Measurements from ENCODE around the gene STK16. TPM values are rescaled to one million over a fixed set of nuclear protein-coding genes. Genes with fewer than 3 reads are reported as not detected.
A peak's percentile ranks its signal among the peaks of the same experiment; 100 is the strongest.

The STK16 gene
- total and polyA plus RNA-seq, 2 of the 13 experiments (the other 11 are each of a cell fraction or from before 2014, with no cell fraction given) = 28.0 to 50.9 TPM

GRCh38 chr2:219218732-219219701, 26.3 kb upstream of the STK16 start, which contains the start of gene ABCB6 (continued):
- peak; percentile 77; the same call in 1 of the 2 replicates for TF ChIP-seq SP140L (CRISPR knock-in tag; IDR thresholded peaks at IDR 0.05; ENCODE audit: borderline replicate concordance)
- peak; percentile 87 for TF ChIP-seq KMT2B (CRISPR knock-in tag; IDR thresholded peaks at IDR 0.05)
- peak; percentile 82; the same call in 1 of the 2 replicates for TF ChIP-seq ZNF83 (CRISPR knock-in tag; IDR thresholded peaks at IDR 0.05; ENCODE audit: borderline replicate concordance)
- TF ChIP-seq, protein P1, sequence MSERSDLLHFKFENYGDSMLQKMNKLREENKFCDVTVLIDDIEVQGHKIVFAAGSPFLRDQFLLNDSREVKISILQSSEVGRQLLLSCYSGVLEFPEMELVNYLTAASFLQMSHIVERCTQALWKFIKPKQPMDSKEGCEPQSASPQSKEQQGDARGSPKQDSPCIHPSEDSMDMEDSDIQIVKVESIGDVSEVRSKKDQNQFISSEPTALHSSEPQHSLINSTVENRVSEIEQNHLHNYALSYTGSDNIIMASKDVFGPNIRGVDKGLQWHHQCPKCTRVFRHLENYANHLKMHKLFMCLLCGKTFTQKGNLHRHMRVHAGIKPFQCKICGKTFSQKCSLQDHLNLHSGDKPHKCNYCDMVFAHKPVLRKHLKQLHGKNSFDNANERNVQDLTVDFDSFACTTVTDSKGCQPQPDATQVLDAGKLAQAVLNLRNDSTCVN (CRISPR knock-in tag; IDR thresholded peaks at IDR 0.05; ENCODE audit: borderline replicate concordance) = peak; percentile 83
- peak; percentile 88 for TF ChIP-seq SIN3B (IDR thresholded peaks at IDR 0.05; ENCODE audit: low read length)
- TF ChIP-seq SRY (CRISPR knock-in tag; IDR thresholded peaks at IDR 0.05) = peak; percentile 94
- TF ChIP-seq, protein P2, sequence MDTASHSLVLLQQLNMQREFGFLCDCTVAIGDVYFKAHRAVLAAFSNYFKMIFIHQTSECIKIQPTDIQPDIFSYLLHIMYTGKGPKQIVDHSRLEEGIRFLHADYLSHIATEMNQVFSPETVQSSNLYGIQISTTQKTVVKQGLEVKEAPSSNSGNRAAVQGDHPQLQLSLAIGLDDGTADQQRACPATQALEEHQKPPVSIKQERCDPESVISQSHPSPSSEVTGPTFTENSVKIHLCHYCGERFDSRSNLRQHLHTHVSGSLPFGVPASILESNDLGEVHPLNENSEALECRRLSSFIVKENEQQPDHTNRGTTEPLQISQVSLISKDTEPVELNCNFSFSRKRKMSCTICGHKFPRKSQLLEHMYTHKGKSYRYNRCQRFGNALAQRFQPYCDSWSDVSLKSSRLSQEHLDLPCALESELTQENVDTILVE (CRISPR knock-in tag; IDR thresholded peaks at IDR 0.05) = no peak; the same call in none of the 2 replicates
- TF ChIP-seq ZNF775 (CRISPR knock-in tag; IDR thresholded peaks at IDR 0.05; ENCODE audit: borderline replicate concordance) = no peak; the same call in 1 of the 2 replicates
- TF ChIP-seq ZNF468 (CRISPR knock-in tag; IDR thresholded peaks at IDR 0.05) = no peak
- peak; percentile 59; the same call in 1 of the 2 replicates for TF ChIP-seq ZFP1 (CRISPR knock-in tag; IDR thresholded peaks at IDR 0.05)
- peak; percentile 77 for TF ChIP-seq ISL2 (CRISPR knock-in tag; IDR thresholded peaks at IDR 0.05)
- TF ChIP-seq ZNF275 (CRISPR knock-in tag; IDR thresholded peaks at IDR 0.05; ENCODE audit: borderline replicate concordance) = peak; percentile 100
- peak; percentile 99 for TF ChIP-seq FOXC1 (CRISPR knock-in tag; IDR thresholded peaks at IDR 0.05; ENCODE audit: borderline replicate concordance)
- TF ChIP-seq ZNF713 (CRISPR knock-in tag; IDR thresholded peaks at IDR 0.05) = no peak; the same call in 1 of the 2 replicates
- no peak for TF ChIP-seq NBN (conservative IDR thresholded peaks at IDR 0.05)
- TF ChIP-seq CREB1 (IDR thresholded peaks at IDR 0.05) = peak; percentile 27; the same call in 1 of the 2 replicates
- no peak; the same call in 1 of the 2 replicates for TF ChIP-seq CREB1 (CRISPR knock-in tag; IDR thresholded peaks at IDR 0.05)
- TF ChIP-seq ZMAT3 (CRISPR knock-in tag; conservative IDR thresholded peaks at IDR 0.05) = peak; percentile 99
- peak; percentile 98 for TF ChIP-seq ZNF878 (CRISPR knock-in tag; IDR thresholded peaks at IDR 0.05)
- TF ChIP-seq SMAD1 (CRISPR knock-in tag; IDR thresholded peaks at IDR 0.05; ENCODE audit: borderline replicate concordance, low read depth) = peak; percentile 79
- peak; percentile 63; the same call in 1 of the 2 replicates for TF ChIP-seq ZNF761 (CRISPR knock-in tag; conservative IDR thresholded peaks at IDR 0.05)
- peak; percentile 82 for TF ChIP-seq MIER2 (CRISPR knock-in tag; IDR thresholded peaks at IDR 0.05)
- peak; percentile 71; the same call in 1 of the 2 replicates for TF ChIP-seq ZFP41 (CRISPR knock-in tag; IDR thresholded peaks at IDR 0.05; ENCODE audit: borderline replicate concordance)
- no peak; the same call in 1 of the 2 replicates for TF ChIP-seq ZNF17 (CRISPR knock-in tag; IDR thresholded peaks at IDR 0.05)
- 0 out of 2 replicates have a peak, but pooled peaks have one; percentile 61 for TF ChIP-seq KLF9 (CRISPR knock-in tag; IDR thresholded peaks at IDR 0.05; ENCODE audit: low read depth)
- TF ChIP-seq, protein P3, sequence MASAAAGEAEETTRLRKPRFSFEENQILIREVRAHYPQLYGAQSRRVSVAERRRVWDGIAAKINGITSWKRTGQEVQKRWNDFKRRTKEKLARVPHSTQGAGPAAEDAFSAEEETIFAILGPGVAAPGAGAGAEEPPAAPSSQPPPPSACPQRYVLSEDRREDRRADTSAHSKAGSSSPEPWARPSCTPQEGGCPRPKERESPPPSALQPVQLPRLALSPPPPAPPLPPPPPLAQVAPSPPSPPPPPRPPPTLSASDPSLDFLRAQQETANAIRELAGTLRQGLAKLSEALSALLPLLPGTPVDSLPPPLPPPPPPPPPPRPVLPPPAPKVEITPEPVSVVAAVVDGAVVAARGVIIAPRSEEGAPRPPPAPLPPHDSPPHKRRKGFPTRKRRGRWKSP (CRISPR knock-in tag; IDR thresholded peaks at IDR 0.05) = peak; percentile 96
